Measurements from ENCODE around the gene SLC38A3. TPM values are rescaled to one million over a fixed set of nuclear protein-coding genes. Genes with fewer than 3 reads are reported as not detected.
A peak's percentile ranks its signal among the peaks of the same experiment; 100 is the strongest.

Gene SLC38A3
- total RNA-seq, 1 donor = not detected

GRCh38 chr3:50203809-50204803 lies 965 bp upstream of the SLC38A3 start:
- TF ChIP-seq CTCF (IDR thresholded peaks at IDR 0.05; ENCODE audit: insufficient read depth, low read depth, low read length) = no peak
- H3K4me3 ChIP-seq (ENCODE audit: low read depth, low read length) = no peak overlapping the region
- no peak for DNase-seq (ENCODE audit: low read depth)

- no peak for TF ChIP-seq CTCF (IDR thresholded peaks at IDR 0.05; ENCODE audit: insufficient read depth, low read depth, low read length)
- H3K4me3 ChIP-seq (ENCODE audit: low read depth, low read length) = peak overlapping the region; percentile 30
- DNase-seq (ENCODE audit: low read depth) = no peak
Measured at GRCh38 chr3:50205413-50206276, 574 bp downstream of the SLC38A3 start.

- no peak for DNase-seq (ENCODE audit: low read depth)
- TF ChIP-seq CTCF (IDR thresholded peaks at IDR 0.05; ENCODE audit: insufficient read depth, low read depth, low read length) = no peak
- H3K4me3 ChIP-seq (ENCODE audit: low read depth, low read length) = no peak overlapping the region
Measured at GRCh38 chr3:50207359-50208042, 2.4 kb downstream of the SLC38A3 start.

GRCh38 chr3:50208677-50209344 lies 3.7 kb downstream of the SLC38A3 start:
- DNase-seq (ENCODE audit: low read depth) = no peak
- H3K4me3 ChIP-seq (ENCODE audit: low read depth, low read length) = no peak overlapping the region
- TF ChIP-seq CTCF (IDR thresholded peaks at IDR 0.05; ENCODE audit: insufficient read depth, low read depth, low read length) = no peak

GRCh38 chr3:50210176-50210509 lies 5.1 kb downstream of the SLC38A3 start:
- H3K4me3 ChIP-seq (ENCODE audit: low read depth, low read length) = no peak overlapping the region
- TF ChIP-seq CTCF (IDR thresholded peaks at IDR 0.05; ENCODE audit: insufficient read depth, low read depth, low read length) = no peak
- DNase-seq (ENCODE audit: low read depth) = no peak

All from fibroblast of villous mesenchyme (primary cell).